NCI-H2227 (cell line): ENCODE data around the gene PBX3.

Source experiments
- DNase-seq: peaks from one replicate; lab custom pipeline; 2025; ENCODE audit not compliant: unreplicated experiment; lab: John Stamatoyannopoulos, UW

The PBX3 gene

DNA sequence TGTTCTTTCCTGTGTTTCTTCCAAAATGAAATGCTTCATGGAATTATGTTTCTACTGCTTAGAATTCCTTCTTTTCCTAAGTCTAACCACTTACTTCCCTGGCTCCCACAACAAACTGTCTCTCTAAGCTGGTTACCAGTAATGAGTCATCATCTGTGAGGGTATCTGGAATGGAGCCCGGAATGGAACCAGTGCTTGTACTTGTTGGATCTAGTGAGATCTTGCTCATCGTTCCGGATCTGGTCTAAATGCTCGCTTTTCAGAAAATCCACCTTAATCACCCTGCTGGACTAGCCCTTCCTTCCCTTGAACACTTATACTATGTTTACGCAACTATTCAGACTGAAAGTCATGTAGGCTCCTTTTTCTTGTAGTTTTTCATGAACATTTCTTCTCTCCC, 184.8 kb downstream of the PBX3 start:
- DNase-seq = no peak

DNA sequence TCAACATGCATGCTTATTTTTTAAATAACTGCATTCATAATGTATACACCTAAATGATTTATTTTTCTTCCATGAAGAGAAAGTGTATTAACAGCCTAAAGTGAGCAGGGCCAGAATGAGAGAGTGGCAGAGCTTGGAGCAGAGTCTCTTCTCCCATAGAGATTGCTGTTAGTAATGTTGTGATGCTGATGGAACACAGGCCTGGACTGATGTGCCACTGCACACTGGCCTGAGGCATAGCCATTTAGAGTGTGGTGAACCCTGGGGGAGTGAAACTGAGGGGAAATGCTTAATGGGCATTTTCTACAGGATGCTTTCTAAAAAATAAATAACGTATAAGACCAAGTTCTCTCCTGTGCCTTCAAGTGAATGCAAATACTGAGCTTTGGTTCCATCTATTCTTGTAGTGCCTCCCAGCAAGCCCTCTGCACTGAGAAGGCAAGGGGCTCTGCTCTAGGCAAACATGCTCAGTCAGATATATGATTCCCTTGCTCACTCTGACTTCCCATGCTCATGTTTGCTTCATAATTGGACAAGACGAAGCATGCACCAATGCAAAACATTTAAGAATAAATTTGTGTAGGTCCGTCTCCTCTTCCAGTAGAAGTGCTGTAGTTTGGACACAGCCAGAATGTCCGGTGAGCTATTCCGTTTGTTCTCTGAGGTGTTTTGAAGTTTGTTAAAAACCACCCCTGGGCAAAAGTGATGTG, 185.7 kb downstream of the PBX3 start:
- DNase-seq = no peak

DNA sequence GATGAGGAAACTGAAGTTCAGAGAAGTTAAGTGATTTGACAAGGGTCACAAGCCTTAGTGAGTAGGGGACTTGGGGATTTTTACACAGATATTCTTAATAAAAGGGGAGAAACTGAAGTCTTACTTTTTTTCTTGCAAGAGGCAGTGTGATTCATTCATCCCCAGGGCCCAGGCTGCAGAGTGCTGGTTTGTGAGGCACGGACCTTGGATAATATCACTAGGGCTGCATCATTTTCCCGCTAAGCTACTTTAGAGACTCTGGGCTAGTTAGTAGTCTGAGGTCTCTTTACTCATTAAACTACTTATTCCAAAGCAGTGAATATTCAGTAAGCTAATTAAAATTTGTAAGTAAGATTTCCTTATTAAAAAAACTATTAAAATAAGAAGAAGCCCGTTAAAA, 195.0 kb downstream of the PBX3 start:
- DNase-seq = no peak

DNA sequence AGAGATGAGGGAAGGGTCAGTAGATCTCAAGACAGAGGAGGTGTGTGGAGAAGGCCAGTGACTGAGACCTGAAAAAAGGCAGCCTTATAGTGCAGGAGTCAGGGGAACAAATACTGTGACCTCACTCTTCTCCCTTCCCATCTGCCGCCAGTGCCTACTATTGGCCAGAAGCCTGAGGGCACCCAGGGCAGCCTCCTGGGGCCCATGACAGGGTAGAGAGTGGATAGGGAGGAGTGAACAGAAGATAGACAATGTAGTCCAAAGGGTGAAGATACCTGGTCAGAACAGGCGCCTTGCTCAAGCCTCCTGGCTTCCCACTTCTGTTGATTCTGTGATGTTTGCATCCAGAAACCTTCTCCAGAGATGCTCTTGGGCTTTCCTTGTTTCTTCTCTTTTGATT, 196.7 kb downstream of the PBX3 start:
- no peak for DNase-seq

DNA sequence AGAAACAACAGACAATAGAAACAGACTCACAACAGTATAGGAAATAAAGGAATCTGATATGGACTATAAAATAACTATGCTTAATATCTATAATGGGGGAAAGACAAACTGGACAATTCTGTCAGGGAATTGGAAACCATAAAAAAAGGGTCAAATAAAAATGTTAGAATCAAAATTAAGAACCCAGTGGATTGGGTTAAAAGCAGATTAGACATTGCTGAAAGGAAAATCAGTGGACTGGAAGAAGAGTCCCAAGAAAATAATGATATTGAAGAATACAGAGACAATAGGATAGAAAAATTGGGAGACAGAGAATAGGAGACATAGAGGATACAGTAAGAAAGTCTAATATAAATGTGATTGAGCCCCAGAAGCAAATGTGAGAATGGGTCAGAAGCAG, 199.2 kb downstream of the PBX3 start:
- DNase-seq = no peak

DNA sequence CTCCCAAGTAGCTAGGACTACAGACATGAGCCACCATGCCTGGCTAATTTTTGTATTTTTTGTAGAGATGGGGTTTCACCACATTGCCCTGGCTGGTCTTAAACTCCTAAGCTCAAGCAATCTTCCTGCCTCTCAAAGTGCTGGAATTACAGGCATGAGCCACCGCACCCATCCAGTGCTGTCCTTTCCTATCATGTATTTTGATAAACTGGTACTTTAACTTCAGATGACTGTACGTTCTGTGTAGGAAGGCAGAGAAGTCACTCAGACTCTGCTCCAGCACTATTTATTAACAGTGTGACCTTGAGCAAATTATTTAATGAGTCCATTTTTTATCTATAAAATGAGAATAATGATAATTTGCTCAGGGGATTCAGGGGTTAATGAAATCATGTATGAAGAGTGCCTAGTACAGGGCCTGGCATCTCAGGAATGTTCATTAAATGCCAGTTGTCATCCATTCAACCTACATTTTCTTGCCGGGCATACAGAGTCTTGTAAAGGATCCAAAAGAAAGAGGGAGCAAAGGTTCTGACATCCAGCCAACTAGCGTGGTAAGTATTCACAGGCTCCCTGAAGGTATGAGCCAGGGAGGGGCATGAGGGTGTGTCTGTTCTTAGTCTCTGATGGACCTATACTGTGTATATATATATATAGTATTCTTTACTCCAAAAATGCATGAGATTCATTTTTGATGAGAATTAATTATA, 201.9 kb downstream of the PBX3 start:
- DNase-seq = no peak

DNA sequence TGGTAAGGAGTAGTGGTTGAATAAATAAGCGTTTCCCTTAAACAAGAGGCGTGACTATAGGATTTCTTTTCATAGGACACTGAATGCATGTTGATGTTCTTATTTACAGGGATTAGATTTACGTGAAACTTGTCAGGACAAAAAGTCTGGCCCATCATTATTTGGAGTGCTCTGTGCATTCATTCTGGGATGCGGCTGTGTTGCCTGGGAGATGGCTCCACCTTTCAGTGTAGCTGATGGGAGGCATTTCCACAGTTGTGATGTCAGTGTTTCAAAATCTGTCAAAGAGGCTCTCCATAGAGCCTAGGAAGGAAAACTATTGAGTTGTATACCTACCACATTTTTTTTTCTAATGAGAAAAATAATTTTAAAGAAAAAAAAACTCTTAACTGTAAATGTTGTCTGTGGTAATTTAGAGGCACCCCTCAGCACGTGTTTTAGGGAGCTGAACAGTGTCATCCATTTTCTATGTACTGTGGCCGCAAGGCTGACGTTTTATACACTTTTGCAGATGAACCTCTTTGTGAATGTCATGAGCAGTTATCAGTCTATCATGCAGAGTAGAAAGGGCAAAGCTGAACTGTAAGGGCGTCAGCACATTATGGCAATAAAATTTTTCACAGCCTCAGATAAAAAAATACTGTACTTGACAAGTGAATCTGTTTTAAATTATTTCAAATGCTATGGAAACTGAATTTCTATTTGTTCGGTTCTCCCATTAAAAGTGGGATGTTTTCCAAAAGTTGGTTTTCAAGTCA, 202.7 kb downstream of the PBX3 start:
- no peak for DNase-seq

DNA sequence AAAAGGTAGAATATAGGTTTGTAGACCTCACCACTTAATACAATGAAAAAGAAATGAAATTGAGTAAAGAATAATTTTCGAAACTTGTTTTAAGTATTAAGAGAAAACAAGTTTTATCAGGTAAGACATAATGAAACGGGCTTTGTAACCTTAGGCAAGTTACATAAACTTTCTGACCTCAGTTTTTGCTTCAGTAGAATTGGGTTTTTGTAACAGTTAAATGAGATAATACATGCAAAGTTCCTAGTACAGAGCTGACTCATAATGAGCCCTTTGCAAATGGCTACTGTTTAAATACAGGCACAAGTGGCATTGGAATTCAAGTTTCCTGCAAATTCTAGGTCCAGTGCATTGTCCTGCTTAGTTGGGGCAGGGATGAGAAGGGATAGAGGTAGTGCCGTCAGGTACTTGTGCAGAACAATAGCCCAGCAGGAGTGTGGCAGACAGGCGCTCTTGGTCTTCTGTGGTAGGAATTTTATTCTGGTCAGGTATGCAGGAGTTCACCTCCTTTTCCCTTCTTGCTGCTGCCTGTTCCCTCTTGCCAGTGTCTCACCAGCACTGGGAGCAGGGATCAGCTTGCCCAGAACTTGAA, 203.8 kb downstream of the PBX3 start:
- no peak for DNase-seq

DNA sequence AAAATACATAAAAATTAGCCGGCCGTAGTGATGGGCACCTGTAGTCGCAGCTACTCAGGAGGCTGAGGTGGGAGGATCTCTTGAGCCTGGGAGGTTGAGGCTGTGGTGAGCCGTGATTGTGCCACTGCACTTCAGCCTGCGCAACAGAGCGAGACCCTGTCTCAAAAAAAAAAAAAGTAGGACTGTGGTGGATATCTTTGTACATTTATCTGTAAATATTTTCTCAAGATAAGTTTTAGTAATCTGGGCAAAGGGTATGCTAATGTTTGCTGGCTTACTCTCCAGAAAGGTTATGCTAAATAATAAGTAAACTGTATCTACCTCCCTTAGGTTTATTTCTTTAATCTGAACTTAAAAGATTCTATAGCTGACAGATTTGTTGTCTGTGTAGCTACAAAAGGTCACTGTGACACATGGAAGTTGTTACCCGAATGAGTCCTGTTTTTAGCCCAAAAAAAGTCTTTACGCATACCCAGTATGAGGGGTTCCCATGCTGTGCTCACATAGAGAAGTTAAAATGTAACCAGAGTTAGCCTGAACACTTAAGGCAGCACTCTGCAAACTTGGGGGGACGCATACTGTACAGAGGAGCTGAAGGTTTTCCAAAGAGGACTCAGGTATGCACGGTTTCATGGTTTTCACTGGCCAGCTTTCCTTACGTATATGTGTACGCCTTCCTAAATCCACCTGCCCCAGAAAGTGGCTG, 206.3 kb downstream of the PBX3 start:
- no peak for DNase-seq

DNA sequence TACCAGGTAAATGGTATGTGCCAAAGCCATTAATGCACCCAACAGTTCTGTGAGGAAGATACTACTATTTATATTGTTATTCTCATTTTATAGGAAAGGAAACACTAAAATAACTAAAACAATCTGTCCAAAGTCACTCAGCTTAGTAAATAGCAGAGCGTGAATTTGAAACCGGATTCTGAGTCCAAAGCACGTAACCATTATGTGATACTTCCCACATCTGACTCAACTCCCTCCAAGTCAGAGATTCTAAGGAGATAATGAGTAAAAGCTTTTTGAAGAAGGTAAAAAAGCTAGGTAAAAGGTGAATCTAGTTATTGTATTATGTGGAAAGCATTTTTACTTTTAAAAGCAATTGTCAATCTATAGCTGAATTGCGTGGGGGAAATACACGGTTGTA, 208.9 kb downstream of the PBX3 start:
- no peak for DNase-seq

DNA sequence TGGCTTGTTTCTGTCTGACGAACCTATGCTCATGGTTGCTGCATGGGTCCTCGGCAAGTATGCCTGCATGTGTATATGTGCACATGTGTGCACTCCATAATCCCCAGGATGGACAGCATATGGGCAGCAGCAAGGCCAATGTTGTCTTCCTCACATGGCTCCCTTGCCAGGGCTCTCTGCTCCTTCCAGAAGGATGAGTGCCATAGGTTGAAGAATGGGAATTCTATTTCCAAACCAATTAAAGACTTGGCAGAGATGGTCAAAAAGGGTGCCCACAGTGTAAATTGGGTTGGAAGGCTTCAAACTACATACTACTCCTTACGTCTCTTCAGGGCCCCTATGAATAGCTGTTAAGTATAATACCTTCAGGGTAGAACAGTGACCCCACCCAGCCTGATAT, 212.1 kb downstream of the PBX3 start:
- DNase-seq = no peak

DNA sequence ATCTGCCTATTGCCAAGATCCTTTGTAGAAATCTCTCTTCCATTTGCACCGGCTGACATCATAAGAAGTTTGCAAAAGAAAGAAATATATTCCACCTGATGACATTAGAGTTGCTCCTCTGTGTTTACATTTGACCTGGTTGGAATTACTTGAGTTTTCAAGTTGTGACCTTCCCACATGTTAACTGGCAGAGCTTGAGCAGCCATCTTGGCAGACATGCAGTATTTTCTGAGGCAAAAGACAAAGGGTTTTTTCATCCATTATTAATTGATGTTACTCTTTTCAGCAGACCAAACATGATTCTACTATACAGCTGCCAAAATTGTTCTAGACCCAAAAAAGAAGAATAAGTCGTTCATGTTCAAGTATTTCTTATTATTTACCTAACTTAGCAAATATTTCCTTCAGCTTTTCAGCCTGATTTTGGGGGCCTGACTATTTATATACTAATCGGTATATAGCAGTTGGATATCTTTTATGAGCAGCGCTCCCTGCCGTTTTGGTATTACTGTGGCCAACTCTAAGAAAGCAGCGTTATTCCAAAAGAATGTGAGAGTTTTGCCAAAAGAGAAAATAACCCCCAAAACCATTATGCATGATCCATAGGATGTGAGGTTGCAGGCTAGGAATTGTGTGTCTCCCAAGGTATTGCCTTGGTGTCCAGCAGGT, 212.9 kb downstream of the PBX3 start:
- DNase-seq = no peak

DNA sequence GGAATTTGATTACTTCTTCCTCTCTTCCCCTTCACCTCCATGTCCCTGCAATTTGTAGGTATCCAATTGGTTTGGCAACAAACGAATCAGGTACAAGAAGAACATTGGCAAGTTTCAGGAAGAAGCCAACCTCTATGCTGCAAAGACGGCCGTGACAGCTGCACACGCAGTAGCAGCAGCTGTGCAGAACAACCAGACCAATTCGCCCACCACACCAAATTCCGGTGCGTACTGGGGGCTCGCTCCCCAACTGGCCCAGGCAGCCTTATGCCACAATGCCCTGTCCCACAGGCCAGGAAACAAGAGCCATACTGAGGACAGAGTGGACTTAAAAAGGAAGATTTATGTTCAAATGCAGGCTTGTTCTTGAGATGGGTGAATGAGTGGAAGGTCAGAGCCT, 213.5 kb downstream of the PBX3 start:
- DNase-seq = no peak

DNA sequence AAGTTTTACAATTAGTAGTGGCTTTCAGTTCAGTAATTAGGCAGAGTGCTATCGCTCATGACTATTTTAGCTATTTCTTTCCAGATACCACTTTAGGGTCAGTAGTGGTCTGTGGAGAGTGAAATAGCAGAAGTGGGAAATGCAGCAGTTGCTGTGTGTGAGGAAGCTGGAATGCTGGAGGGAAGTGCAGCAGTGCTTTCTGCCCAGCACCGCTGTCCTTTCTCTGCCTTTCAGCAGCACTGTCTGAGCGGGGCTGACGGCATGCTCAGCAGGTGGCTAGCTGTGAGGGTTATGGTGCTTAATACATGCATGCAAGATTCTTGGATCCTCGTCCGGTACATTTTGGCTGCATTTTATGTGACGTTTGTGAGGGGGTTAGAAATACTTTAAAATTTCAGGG, 213.9 kb downstream of the PBX3 start:
- no peak for DNase-seq

DNA sequence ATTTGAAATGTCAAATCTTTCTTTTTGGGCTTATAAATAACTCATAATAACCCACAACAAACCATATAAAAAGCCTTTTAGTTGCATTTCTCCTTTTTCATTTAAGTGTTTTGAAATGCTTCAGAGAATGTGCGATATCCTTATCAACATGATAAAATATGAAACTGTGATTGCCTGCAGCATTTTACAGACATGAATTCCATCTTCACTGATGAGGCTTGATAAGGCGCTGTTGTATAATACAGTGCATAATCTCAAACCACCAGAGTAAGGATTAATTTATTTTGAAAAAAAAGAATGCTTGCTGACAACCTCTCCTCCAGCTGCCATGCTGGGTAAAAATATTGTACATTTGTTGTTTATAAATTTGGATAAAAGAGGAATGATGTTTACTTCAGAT, 216.8 kb downstream of the PBX3 start:
- no peak for DNase-seq

DNA sequence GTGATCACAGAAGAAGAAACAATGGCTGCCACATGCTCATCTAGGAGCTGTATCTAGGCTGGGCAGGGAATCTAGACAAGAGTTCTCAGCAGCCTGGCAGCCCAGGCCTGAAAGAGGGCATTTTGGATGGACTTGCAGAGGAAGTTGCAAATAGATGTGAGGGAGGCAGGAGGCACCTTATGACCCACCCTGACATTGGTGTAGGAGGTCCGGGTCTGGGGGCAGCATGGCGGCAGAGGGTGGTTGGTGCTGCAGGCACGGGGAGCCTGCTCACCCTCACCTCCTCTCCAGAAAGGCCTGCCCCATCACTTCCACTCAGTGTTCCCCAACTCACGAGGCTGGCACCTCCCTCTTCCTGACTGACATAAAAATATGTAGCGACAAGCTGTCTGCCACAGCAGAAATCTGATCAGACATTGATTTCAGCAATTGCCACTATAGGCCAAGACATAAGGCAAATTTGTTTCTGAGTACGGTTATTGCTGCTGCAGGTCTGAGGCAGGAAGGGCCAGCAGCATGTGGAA, 217.6 kb downstream of the PBX3 start:
- DNase-seq = no peak

DNA sequence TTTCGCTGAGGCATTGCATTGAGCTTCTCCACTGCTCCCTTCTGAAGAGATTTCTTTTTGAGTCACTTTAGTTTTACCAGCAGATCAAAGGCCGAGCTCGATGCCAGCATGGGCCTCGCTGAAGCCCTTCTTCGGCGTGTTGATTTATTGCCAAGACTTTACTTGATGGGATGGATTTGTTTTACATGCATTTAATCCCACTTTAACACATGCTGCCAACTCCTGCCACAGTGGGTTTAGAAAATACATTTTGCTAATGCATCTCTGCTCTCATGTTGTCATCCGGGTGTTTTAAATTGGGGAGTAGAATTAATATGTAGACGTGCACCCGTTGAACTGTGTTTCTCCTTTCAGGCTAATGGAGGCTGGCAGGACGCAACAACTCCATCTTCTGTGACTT, 218.3 kb downstream of the PBX3 start:
- DNase-seq = no peak

DNA sequence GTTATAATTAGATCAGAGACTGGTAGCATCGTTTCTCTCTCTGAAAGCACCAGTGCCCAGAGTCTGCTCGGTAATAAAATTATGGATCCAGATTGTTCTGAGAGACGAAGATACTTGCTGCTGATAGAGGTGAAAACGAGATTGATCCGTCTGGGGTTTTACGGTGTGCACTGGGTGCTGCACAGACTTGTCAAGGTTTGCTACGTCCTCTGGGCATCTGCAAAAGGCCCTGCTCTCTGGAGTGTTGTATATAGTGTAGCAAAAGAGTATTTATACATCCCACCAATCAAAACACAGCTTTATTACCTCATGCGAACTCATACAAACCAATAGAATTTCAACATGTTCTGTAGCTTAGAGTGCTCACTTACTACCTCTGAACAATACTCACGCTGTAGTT, 219.3 kb downstream of the PBX3 start:
- no peak for DNase-seq

DNA sequence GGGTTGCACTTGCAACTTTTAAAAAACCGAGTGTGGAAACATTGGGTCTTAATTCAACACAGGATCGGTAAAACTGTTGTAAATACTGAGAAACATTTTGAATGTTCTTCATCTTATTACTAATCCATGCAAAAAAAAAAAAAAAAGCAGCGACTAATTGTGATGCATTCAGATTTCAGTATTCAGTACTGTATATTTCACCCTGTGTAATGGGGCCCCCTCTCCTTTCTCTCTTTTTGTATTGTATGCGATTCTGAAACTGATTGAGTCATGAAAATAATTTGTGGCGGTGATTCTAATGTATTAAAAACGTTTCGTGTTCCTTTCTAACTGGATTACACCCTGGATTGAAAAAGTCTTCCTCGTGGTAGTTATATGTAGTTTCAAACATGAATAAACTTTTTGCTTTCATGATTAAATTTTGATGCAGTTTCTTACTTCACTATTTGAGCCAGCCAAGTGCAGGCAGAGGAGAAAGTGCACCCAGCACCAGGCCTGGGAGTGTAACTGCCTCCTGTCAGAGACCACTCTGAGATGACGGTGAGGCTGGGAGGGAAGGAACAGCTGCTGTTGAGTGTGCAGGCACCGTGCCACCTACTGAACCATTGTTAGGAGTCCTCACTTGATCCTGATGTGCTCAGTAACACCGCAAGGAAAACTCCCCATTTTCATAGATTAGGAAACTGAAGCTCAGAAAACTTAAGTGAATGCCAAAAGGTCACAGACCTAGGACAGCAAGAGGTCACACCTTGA, 220.0 kb downstream of the PBX3 start:
- DNase-seq = no peak
